T1000 (cell line): ENCODE data around the gene NCOA3.

Experiments
- DNase-seq: peaks from one replicate; lab custom pipeline; 2025; ENCODE audit warnings: mixed read lengths; lab: John Stamatoyannopoulos, UW

The NCOA3 gene

GRCh38 chr20:47680804-47681529 is 179.3 kb downstream of the NCOA3 start:
- DNase-seq, result no peak

- DNase-seq, result no peak
These were observed 180.5 kb downstream of the NCOA3 start for GRCh38 chr20:47682028-47682783.

- DNase-seq, result no peak
These were observed 181.2 kb downstream of the NCOA3 start for GRCh38 chr20:47682916-47683315.

GRCh38 chr20:47684306-47685080 is 182.8 kb downstream of the NCOA3 start:
- DNase-seq, result no peak

GRCh38 chr20:47686545-47686944 is 184.9 kb downstream of the NCOA3 start:
- peak; percentile 92 for DNase-seq

GRCh38 chr20:47687095-47687987 is 185.7 kb downstream of the NCOA3 start:
- DNase-seq, result no peak

GRCh38 chr20:47688385-47689381 is 187.0 kb downstream of the NCOA3 start:
- no peak for DNase-seq

GRCh38 chr20:47689731-47690130 is 188.0 kb downstream of the NCOA3 start:
- no peak for DNase-seq

- no peak for DNase-seq
These were observed 189.9 kb downstream of the NCOA3 start for GRCh38 chr20:47691625-47692024.

- no peak for DNase-seq
These were observed 192.5 kb downstream of the NCOA3 start for GRCh38 chr20:47694021-47694818.

GRCh38 chr20:47696856-47697255 is 195.2 kb downstream of the NCOA3 start:
- no peak for DNase-seq

GRCh38 chr20:47698142-47698541 is 196.5 kb downstream of the NCOA3 start:
- no peak for DNase-seq

- no peak for DNase-seq
These were observed 198.1 kb downstream of the NCOA3 start for GRCh38 chr20:47699818-47700217.

- no peak for DNase-seq
These were observed 198.6 kb downstream of the NCOA3 start for GRCh38 chr20:47700327-47700726.

GRCh38 chr20:47701612-47702011 is 199.9 kb downstream of the NCOA3 start:
- peak; percentile 80 for DNase-seq

GRCh38 chr20:47703748-47704147 is 202.1 kb downstream of the NCOA3 start:
- DNase-seq, result no peak

- DNase-seq, result no peak
These were observed 203.2 kb downstream of the NCOA3 start for GRCh38 chr20:47704746-47705496.

GRCh38 chr20:47705497-47705856 is 203.8 kb downstream of the NCOA3 start:
- DNase-seq, result no peak

GRCh38 chr20:47706345-47706744 is 204.7 kb downstream of the NCOA3 start:
- no peak for DNase-seq
